Hypothalamus (tissue), 51 donors: Measurements from ENCODE around the gene LARP1.
A peak's percentile ranks its signal among the peaks of the same experiment; 100 is the strongest.
"Not testable (repeated sequence)": the region's sequence is repeated elsewhere in the genome, so short reads cannot be mapped to it uniquely, and the experiment has no call there.

Experiments
- DNase-seq, 51 donors: peaks; one replicate each; lab custom pipeline; 2025; lab: John Stamatoyannopoulos, UW

The LARP1 gene

GRCh38 chr5:154734370-154735248, 20.6 kb upstream of the LARP1 start:
- DNase-seq, result no peak

GRCh38 chr5:154735362-154735761, 19.8 kb upstream of the LARP1 start:
- DNase-seq, result not testable (repeated sequence)

- DNase-seq, result not testable (repeated sequence)
These were observed 18.8 kb upstream of the LARP1 start for GRCh38 chr5:154736372-154736771.

GRCh38 chr5:154737667-154738320, 17.4 kb upstream of the LARP1 start:
- DNase-seq, result no peak

- DNase-seq, result peak in 28 of 51 donors; percentile 2 to 72 (median 23)
These were observed 14.7 kb upstream of the LARP1 start for GRCh38 chr5:154740483-154740882.

- peak in 28 of 51 donors; percentile 3 to 74 (median 28) for DNase-seq
These were observed 14.2 kb upstream of the LARP1 start for GRCh38 chr5:154740957-154741356.

- DNase-seq, result no peak
These were observed 13.8 kb upstream of the LARP1 start for GRCh38 chr5:154741415-154741814.

GRCh38 chr5:154743812-154744211, 11.4 kb upstream of the LARP1 start:
- DNase-seq, result no peak

- DNase-seq, result no peak
These were observed 9.8 kb upstream of the LARP1 start for GRCh38 chr5:154745349-154745748.

- no peak for DNase-seq
These were observed 5.7 kb upstream of the LARP1 start for GRCh38 chr5:154749491-154749890.

- DNase-seq, result not testable (repeated sequence)
These were observed 4.5 kb upstream of the LARP1 start for GRCh38 chr5:154750641-154751040.

GRCh38 chr5:154751854-154752253, 3.3 kb upstream of the LARP1 start:
- no peak for DNase-seq

- peak in 3 of 51 donors; percentile 11 to 33 (median 15) for DNase-seq
These were observed 1.4 kb upstream of the LARP1 start for GRCh38 chr5:154753792-154754191.

GRCh38 chr5:154754460-154755360, 467 bp upstream of the LARP1 start:
- DNase-seq, result peak; percentile 74 to 99 (median 96)

GRCh38 chr5:154756009-154756867, 1.1 kb downstream of the LARP1 start:
- peak in 27 of 51 donors; percentile 13 to 62 (median 32) for DNase-seq

GRCh38 chr5:154756868-154757813, 2.0 kb downstream of the LARP1 start:
- peak in 45 of 51 donors; percentile 19 to 73 (median 45) for DNase-seq

GRCh38 chr5:154757814-154758406, 2.7 kb downstream of the LARP1 start:
- DNase-seq, result no peak

GRCh38 chr5:154758493-154758892, 3.3 kb downstream of the LARP1 start:
- no peak for DNase-seq
